ENCODE data around the gene ANGPTL3. TPM values are rescaled to one million over a fixed set of nuclear protein-coding genes. Genes with fewer than 3 reads are reported as not detected.
A peak's percentile ranks its signal among the peaks of the same experiment; 100 is the strongest.

ANGPTL3 gene
- total and polyA plus RNA-seq, 10 of the 15 experiments (the other 5 are each of a cell fraction or from before 2014, with no cell fraction given) = 0.05 to 0.15 (median 0.07) TPM; not detected in 7

- H3K4me1 ChIP-seq (ENCODE audit: control insufficient read depth, insufficient read depth, low read length) = no peaks in the 10 kb centered on the region
- ChIA-PET CTCF (no interaction called here), SMC1A (ENCODE audit: uncharacterized antibody, unreplicated experiment) (no interaction called here), RAD21 (ENCODE audit: unreplicated experiment) (no interaction called here), POLR2A (no interaction called here)
- intact Hi-C loops (cut with micrococcal nuclease; ENCODE audit: unreplicated experiment) (no loop called here), in situ Hi-C loops (cut with MboI) (no loop called here)
- no peak overlapping the region for H3K4me3 ChIP-seq
- no TSS peak for BruUV-seq (replicated peaks)
- H3K27me3 ChIP-seq (replicated peaks in 1 of 2; ENCODE audit: control insufficient read depth in 2 of 2, insufficient read depth in 2 of 2, low read length in 1 of 2) = no peaks in the 10 kb centered on the region
- no peak overlapping the region for H3K4me2 ChIP-seq (ENCODE audit: control insufficient read depth, insufficient read depth)
- WGBS (ENCODE audit: insufficient coverage, insufficient replicate concordance, low lambda C conversion rate, missing lambda C conversion rate) = 89% methylated on average over 6 of the region's 6 CpGs
- ATAC-seq (no peak), FAIRE-seq (no peak), DNase-seq (ENCODE audit: low read depth, low spot score) (no peak)
- no peak overlapping the region for H2AFZ ChIP-seq (ENCODE audit: control insufficient read depth, low read depth, low read length)
- H3K9me3 ChIP-seq (replicated peaks; ENCODE audit: control insufficient read depth, insufficient read depth, low read length) = peaks cover 5% of the 10 kb centered on the region; the same call in 1 of the 3 replicates
- H3K27ac ChIP-seq (ENCODE audit: control insufficient read depth, insufficient read depth) = no peak overlapping the region
- TF ChIP-seq JUNB (IDR thresholded peaks at IDR 0.05) = no peak
- no peaks in the 10 kb centered on the region for H4K20me1 ChIP-seq (ENCODE audit: control insufficient read depth, insufficient read depth)
- no peaks in the 10 kb centered on the region for H3K79me2 ChIP-seq (ENCODE audit: control insufficient read depth, insufficient read depth, low read length)
- H3K9ac ChIP-seq (ENCODE audit: control insufficient read depth, insufficient read depth, low read length) = no peak overlapping the region
- H3K36me3 ChIP-seq (ENCODE audit: control insufficient read depth in 2 of 2, insufficient read depth in 2 of 2, low read length in 1 of 2) = peaks cover 0 to 3% of the 10 kb centered on the region in 2 experiments; a peak in 1 of 4 replicates
Measured at GRCh38 chr1:62637392-62638105, 40.2 kb downstream of the ANGPTL3 start.

- TF ChIP-seq CBX5 (IDR thresholded peaks at IDR 0.05; ENCODE audit: low read depth) (peak; percentile 93), BCL3 (IDR thresholded peaks at IDR 0.05; ENCODE audit: borderline replicate concordance, insufficient read depth, low read depth, low read length, poor library complexity, severe bottlenecking) (no peak), ZNF274 (IDR thresholded peaks at IDR 0.05; ENCODE audit: insufficient read depth, insufficient read length) (no peak), JUND (IDR thresholded peaks at IDR 0.05; ENCODE audit: low read depth, low read length) (no peak), MLLT1 (IDR thresholded peaks at IDR 0.05) (no peak), ZNF217 (IDR thresholded peaks at IDR 0.05) (no peak), CBX3 (IDR thresholded peaks at IDR 0.05; ENCODE audit: borderline replicate concordance, low read depth) (no peak)
- BruUV-seq (replicated peaks) = no TSS peak
- Histone ChIP-seq H3K4me1 (ENCODE audit: control insufficient read depth, insufficient read depth, low read length) (no peaks in the 10 kb centered on the region), H3K36me3 (ENCODE audit: control insufficient read depth in 2 of 2, insufficient read depth in 2 of 2, low read length in 1 of 2) (peaks cover 0 to 5% of the 10 kb centered on the region in 2 experiments; a peak in 1 of 4 replicates), H3K79me2 (ENCODE audit: control insufficient read depth, insufficient read depth, low read length) (no peaks in the 10 kb centered on the region), H3K9ac (ENCODE audit: control insufficient read depth, insufficient read depth, low read length) (no peak overlapping the region), H3K4me3 (no peak overlapping the region), H4K20me1 (ENCODE audit: control insufficient read depth, insufficient read depth) (no peaks in the 10 kb centered on the region), H3K4me2 (ENCODE audit: control insufficient read depth, insufficient read depth) (no peak overlapping the region), H3K27me3 (replicated peaks in 1 of 2; ENCODE audit: control insufficient read depth in 2 of 2, insufficient read depth in 2 of 2, low read length in 1 of 2) (no peaks in the 10 kb centered on the region), H2AFZ (ENCODE audit: control insufficient read depth, low read depth, low read length) (no peak overlapping the region), H3K9me3 (replicated peaks; ENCODE audit: control insufficient read depth, insufficient read depth, low read length) (peaks cover 4% of the 10 kb centered on the region), H3K27ac (ENCODE audit: control insufficient read depth, insufficient read depth) (no peak overlapping the region)
- intact Hi-C loops (cut with micrococcal nuclease; ENCODE audit: unreplicated experiment) = no loop called here
- FAIRE-seq = peak; percentile 84
- WGBS (ENCODE audit: insufficient coverage, insufficient replicate concordance, low lambda C conversion rate, missing lambda C conversion rate) = 87% methylated on average over 1 of the region's 1 CpG
- CTCF ChIA-PET = no interaction called here
- DNase-seq (ENCODE audit: low read depth, low spot score) = no peak
- SMC1A ChIA-PET (ENCODE audit: uncharacterized antibody, unreplicated experiment) = no interaction called here
- in situ Hi-C loops (cut with MboI) = no loop called here
- POLR2A ChIA-PET = no interaction called here
- RAD21 ChIA-PET (ENCODE audit: unreplicated experiment) = no interaction called here
- ATAC-seq = no peak
Measured at GRCh38 chr1:62643283-62643682, 46.0 kb downstream of the ANGPTL3 start.

Data from GM12878 (cell line).